ENCODE data around the gene TACC2. TPM values are rescaled to one million over a fixed set of nuclear protein-coding genes. Genes with fewer than 3 reads are reported as not detected.

Gene TACC2
- total and polyA plus RNA-seq, 2 donors (not counting 3 experiments of a cell fraction or from before 2014, with no cell fraction given): 14.4 to 46.2 TPM

DNA sequence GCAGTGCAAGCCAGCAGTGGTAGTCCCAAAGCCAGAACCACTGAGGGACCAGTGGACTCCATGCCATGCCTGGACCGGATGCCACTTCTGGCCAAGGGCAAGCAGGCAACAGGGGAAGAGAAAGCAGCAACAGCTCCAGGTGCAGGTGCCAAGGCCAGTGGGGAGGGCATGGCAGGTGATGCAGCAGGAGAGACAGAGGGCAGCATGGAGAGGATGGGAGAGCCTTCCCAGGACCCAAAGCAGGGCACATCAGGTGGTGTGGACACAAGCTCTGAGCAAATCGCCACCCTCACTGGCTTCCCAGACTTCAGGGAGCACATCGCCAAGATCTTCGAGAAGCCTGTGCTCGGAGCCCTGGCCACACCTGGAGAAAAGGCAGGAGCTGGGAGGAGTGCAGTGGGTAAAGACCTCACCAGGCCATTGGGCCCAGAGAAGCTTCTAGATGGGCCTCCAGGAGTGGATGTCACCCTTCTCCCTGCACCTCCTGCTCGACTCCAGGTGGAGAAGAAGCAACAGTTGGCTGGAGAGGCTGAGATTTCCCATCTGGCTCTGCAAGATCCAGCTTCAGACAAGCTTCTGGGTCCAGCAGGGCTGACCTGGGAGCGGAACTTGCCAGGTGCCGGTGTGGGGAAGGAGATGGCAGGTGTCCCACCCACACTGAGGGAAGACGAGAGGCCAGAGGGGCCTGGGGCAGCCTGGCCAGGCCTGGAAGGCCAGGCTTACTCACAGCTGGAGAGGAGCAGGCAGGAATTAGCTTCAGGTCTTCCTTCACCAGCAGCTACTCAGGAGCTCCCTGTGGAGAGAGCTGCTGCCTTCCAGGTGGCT is 97.7 kb downstream of the TACC2 start:
- Histone ChIP-seq H3K27me3 (ENCODE audit: control insufficient read depth in 2 of 2, insufficient read depth in 2 of 2, low read length in 2 of 2) (peaks cover 0 to 10% of the 10 kb centered on the region in 2 experiments), H3K9ac (replicated peaks; ENCODE audit: extremely low read depth, insufficient read depth, low read length) (no peak overlapping the region), H3K9me1 (replicated peaks; ENCODE audit: control insufficient read depth, extremely low read depth, insufficient read depth, low read length) (no peaks in the 10 kb centered on the region), H3K9me3 (replicated peaks; ENCODE audit: control insufficient read depth, insufficient read depth, low read length) (no peaks in the 10 kb centered on the region), H2AFZ (ENCODE audit: low read depth, low read length) (no peak overlapping the region), H3K4me1 (ENCODE audit: control insufficient read depth, extremely low read depth, insufficient read depth, low read length) (no peaks in the 10 kb centered on the region), H3K79me2 (ENCODE audit: control insufficient read depth, insufficient read depth, low read length) (no peaks in the 10 kb centered on the region), H4K20me1 (replicated peaks; ENCODE audit: control insufficient read depth, extremely low read depth, insufficient read depth, low read length) (no peaks in the 10 kb centered on the region), H3K4me3 (replicated peaks in 1 of 3; ENCODE audit: insufficient read depth in 1 of 3, low read depth in 1 of 3, low read length in 3 of 3) (no peak overlapping the region), H3K36me3 (ENCODE audit: control insufficient read depth in 2 of 2, extremely low read depth in 1 of 2, insufficient read depth in 2 of 2, low read length in 2 of 2) (no peaks in the 10 kb centered on the region), H3K4me2 (ENCODE audit: insufficient read depth, low read length) (no peak overlapping the region), H3K27ac (ENCODE audit: insufficient read depth, low read depth, low read length) (no peak overlapping the region)
- dilution Hi-C loops (cut with MboI; ENCODE audit: extremely low pct_ligation_motif_present, low sequenced_read_pairs) (no loop called here), intact Hi-C loops (cut with micrococcal nuclease) (no loop called here)
- FAIRE-seq (no peak), DNase-seq (ENCODE audit: low read depth, low spot score) (no peak)
- POLR2A ChIA-PET: no interaction called here
- CTCF ChIA-PET: interaction anchor here (1.8 kb wide), 1 partner anchor 32 kb away, joined by 7 read pairs; no protein-coding TSS in a partner anchor
- no TSS peak for BruUV-seq (replicated peaks)
- no peak for TF ChIP-seq MYC (IDR thresholded peaks at IDR 0.05; ENCODE audit: low read depth, low read length)
- no peak for TF ChIP-seq GATA2 (IDR thresholded peaks at IDR 0.05; ENCODE audit: insufficient read depth, insufficient read length, low read depth, low read length)
- no peak for TF ChIP-seq EZH2 (IDR thresholded peaks at IDR 0.05; ENCODE audit: borderline replicate concordance, low read depth, low read length, severe bottlenecking)
- TF ChIP-seq, protein P1, sequence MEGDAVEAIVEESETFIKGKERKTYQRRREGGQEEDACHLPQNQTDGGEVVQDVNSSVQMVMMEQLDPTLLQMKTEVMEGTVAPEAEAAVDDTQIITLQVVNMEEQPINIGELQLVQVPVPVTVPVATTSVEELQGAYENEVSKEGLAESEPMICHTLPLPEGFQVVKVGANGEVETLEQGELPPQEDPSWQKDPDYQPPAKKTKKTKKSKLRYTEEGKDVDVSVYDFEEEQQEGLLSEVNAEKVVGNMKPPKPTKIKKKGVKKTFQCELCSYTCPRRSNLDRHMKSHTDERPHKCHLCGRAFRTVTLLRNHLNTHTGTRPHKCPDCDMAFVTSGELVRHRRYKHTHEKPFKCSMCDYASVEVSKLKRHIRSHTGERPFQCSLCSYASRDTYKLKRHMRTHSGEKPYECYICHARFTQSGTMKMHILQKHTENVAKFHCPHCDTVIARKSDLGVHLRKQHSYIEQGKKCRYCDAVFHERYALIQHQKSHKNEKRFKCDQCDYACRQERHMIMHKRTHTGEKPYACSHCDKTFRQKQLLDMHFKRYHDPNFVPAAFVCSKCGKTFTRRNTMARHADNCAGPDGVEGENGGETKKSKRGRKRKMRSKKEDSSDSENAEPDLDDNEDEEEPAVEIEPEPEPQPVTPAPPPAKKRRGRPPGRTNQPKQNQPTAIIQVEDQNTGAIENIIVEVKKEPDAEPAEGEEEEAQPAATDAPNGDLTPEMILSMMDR (IDR thresholded peaks at IDR 0.05; ENCODE audit: extremely low read depth in 1 of 2, insufficient read depth in 1 of 2, low read depth in 1 of 2, low read length in 2 of 2): no peak
- TF ChIP-seq POLR2A (IDR thresholded peaks at IDR 0.05; ENCODE audit: low read depth, low read length): no peak
- TF ChIP-seq POLR2AphosphoS5 (IDR thresholded peaks at IDR 0.05; ENCODE audit: insufficient read depth, low read depth, low read length): no peak
- no peak for TF ChIP-seq JUN (IDR thresholded peaks at IDR 0.05; ENCODE audit: borderline replicate concordance, insufficient read depth, insufficient read length, low read depth)
- no peak for TF ChIP-seq FOS (IDR thresholded peaks at IDR 0.05; ENCODE audit: borderline replicate concordance, insufficient read depth, low read length)
- TF ChIP-seq, protein P2, sequence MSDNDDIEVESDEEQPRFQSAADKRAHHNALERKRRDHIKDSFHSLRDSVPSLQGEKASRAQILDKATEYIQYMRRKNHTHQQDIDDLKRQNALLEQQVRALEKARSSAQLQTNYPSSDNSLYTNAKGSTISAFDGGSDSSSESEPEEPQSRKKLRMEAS (IDR thresholded peaks at IDR 0.05; ENCODE audit: insufficient read depth, insufficient read length): no peak
